GM19035 (cell line): Measurements from ENCODE around the gene PFKFB3.
A peak's percentile ranks its signal among the peaks of the same experiment; 100 is the strongest.

Source experiments
- ATAC-seq: cut with Tn5 transposase; IDR thresholded peaks from one replicate; pipeline ENCODE4 v1.9.1; 2021; ENCODE audit not compliant: unreplicated experiment

Gene PFKFB3

GRCh38 chr10:6297951-6298381 lies 95.2 kb downstream of the PFKFB3 start:
- no peak for ATAC-seq

GRCh38 chr10:6298428-6298827 lies 95.7 kb downstream of the PFKFB3 start:
- ATAC-seq, result no peak

GRCh38 chr10:6299234-6299633 lies 96.5 kb downstream of the PFKFB3 start:
- ATAC-seq, result no peak

GRCh38 chr10:6299743-6300105 lies 97.0 kb downstream of the PFKFB3 start:
- ATAC-seq, result no peak

GRCh38 chr10:6300106-6300783 lies 97.5 kb downstream of the PFKFB3 start:
- peak; percentile 81 for ATAC-seq

GRCh38 chr10:6300784-6301460 lies 98.2 kb downstream of the PFKFB3 start:
- no peak for ATAC-seq

- no peak for ATAC-seq
These were observed 98.8 kb downstream of the PFKFB3 start for GRCh38 chr10:6301488-6302075.
